ENCODE data around the gene MYH11. TPM values are rescaled to one million over a fixed set of nuclear protein-coding genes. Genes with fewer than 3 reads are reported as not detected.
A peak's percentile ranks its signal among the peaks of the same experiment; 100 is the strongest.

Gene MYH11
- total RNA-seq, 2 donors from 2014 or later, result 968 to 2,091 TPM

DNA sequence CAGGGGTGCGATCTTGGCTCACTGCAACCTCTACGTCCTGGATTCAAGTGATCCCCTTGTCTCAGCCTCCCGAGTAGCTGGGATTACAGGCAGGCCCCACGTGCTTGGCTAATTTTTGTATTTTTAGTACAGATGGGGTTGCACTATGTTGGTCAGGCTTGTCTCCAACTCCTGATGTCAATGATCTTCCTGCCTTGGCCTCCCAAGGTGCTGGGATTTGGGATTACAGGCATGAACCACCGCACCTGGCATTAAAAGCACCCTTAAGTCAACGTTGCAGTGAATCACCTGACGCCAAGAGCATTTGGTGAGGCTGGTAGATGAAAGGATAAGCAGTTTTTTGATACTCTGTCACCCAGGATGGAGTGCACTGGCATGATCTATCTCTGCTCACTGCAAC lies 147.8 kb downstream of the MYH11 start:
- DNase-seq (ENCODE audit: low spot score), result no peak
- H3K27me3 ChIP-seq (replicated peaks; ENCODE audit: insufficient read depth), result no peaks in the 10 kb centered on the region
- WGBS, result 64% methylated on average over 7 of the region's 7 CpGs
- H3K4me1 ChIP-seq (replicated peaks), result no peaks in the 10 kb centered on the region
- H3K36me3 ChIP-seq, result no peaks in the 10 kb centered on the region
- no peak for TF ChIP-seq POLR2AphosphoS5 (IDR thresholded peaks at IDR 0.05)
- no peak for TF ChIP-seq POLR2A (IDR thresholded peaks at IDR 0.05)
- TF ChIP-seq, protein P1, sequence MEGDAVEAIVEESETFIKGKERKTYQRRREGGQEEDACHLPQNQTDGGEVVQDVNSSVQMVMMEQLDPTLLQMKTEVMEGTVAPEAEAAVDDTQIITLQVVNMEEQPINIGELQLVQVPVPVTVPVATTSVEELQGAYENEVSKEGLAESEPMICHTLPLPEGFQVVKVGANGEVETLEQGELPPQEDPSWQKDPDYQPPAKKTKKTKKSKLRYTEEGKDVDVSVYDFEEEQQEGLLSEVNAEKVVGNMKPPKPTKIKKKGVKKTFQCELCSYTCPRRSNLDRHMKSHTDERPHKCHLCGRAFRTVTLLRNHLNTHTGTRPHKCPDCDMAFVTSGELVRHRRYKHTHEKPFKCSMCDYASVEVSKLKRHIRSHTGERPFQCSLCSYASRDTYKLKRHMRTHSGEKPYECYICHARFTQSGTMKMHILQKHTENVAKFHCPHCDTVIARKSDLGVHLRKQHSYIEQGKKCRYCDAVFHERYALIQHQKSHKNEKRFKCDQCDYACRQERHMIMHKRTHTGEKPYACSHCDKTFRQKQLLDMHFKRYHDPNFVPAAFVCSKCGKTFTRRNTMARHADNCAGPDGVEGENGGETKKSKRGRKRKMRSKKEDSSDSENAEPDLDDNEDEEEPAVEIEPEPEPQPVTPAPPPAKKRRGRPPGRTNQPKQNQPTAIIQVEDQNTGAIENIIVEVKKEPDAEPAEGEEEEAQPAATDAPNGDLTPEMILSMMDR (IDR thresholded peaks at IDR 0.05), result no peak
- H3K27ac ChIP-seq, result no peak overlapping the region
- no peak overlapping the region for H3K4me3 ChIP-seq
- no peaks in the 10 kb centered on the region for H3K9me3 ChIP-seq
- intact Hi-C loops (cut with DNase I), result no loop called here

DNA sequence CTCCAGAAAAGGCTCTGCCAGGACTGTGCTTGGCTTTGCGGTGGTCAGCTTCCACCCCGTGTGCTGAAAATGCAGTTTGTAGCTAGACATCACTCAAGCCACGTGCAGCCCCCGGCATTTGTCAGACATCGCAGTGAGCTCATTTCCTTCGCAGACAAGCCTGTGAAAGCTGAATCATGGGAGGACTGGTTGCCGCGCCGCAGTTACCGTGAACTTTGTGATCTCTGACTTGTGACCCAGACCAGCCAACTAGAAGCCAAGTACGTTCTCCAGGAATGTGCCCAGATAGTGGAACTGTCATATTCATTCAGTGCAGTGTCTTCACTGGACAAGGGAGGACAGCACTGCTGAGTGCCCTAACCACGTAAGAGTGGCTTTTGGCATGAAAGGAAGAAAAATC lies 148.7 kb downstream of the MYH11 start:
- H3K36me3 ChIP-seq, result no peaks in the 10 kb centered on the region
- H3K4me1 ChIP-seq (replicated peaks), result no peaks in the 10 kb centered on the region
- WGBS, result 85% methylated on average over 12 of the region's 12 CpGs
- DNase-seq (ENCODE audit: low spot score), result no peak
- no peaks in the 10 kb centered on the region for H3K9me3 ChIP-seq
- intact Hi-C loops (cut with DNase I), result no loop called here
- no peak overlapping the region for H3K4me3 ChIP-seq
- no peaks in the 10 kb centered on the region for H3K27me3 ChIP-seq (replicated peaks; ENCODE audit: insufficient read depth)
- TF ChIP-seq, protein P1 (IDR thresholded peaks at IDR 0.05), result no peak
- TF ChIP-seq POLR2A (IDR thresholded peaks at IDR 0.05), result no peak
- no peak for TF ChIP-seq POLR2AphosphoS5 (IDR thresholded peaks at IDR 0.05)
- H3K27ac ChIP-seq, result no peak overlapping the region

DNA sequence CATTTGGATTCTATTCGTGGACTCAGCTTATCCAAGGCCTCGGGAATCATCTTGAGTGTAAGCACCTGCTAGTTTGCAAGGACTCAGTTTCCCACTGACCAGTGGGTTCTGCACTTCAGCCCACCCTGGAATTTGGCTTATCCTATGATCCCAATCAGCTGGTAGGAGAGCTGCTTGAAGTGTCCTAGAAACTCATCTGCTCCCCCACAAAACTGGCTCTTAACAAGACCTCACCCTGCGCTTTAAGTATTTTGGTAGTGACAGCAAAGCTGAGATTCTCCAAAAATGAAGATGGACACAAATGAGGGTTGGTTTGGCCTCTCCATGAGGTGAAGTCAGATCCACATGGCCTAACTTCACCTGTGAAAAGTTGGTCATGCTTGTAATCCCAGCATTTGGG lies 149.5 kb downstream of the MYH11 start:
- 90% methylated on average over 3 of the region's 3 CpGs for WGBS
- intact Hi-C loops (cut with DNase I), result no loop called here
- Histone ChIP-seq H3K9me3 (no peaks in the 10 kb centered on the region), H3K36me3 (no peaks in the 10 kb centered on the region), H3K27me3 (replicated peaks; ENCODE audit: insufficient read depth) (no peaks in the 10 kb centered on the region), H3K4me3 (no peak overlapping the region), H3K27ac (no peak overlapping the region), H3K4me1 (replicated peaks) (no peaks in the 10 kb centered on the region)
- TF ChIP-seq POLR2A (IDR thresholded peaks at IDR 0.05) (no peak), POLR2AphosphoS5 (IDR thresholded peaks at IDR 0.05) (no peak)
- TF ChIP-seq, protein P1 (IDR thresholded peaks at IDR 0.05), result no peak
- DNase-seq (ENCODE audit: low spot score), result no peak

DNA sequence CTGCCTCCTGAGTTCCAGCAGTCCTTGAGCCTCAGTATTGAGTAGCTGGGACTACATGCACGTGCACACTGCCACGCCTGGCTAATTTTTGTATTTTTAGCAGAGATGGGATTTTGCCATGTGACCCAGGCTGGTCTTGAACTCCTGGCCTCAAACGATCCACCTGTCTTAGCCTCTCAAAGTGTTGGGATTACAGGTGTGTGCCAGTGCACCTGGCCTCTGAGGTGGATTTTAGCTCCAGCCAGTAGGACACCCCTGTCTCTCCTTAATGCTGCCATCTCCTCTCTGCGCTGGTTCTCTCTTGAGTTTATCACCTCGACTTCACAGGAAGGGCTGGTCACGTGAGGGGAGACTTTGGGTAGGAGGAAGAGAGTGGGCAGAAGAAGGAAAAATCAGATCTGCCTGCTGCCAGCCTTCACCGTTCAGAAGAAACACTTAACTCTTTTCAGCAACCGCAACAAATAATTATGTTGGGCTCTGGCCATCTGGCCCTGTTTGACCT lies 151.7 kb downstream of the MYH11 start:
- Histone ChIP-seq H3K27me3 (replicated peaks; ENCODE audit: insufficient read depth) (no peaks in the 10 kb centered on the region), H3K9me3 (no peaks in the 10 kb centered on the region), H3K4me1 (replicated peaks) (no peaks in the 10 kb centered on the region), H3K27ac (no peak overlapping the region), H3K36me3 (no peaks in the 10 kb centered on the region), H3K4me3 (no peak overlapping the region)
- 73% methylated on average over 8 of the region's 8 CpGs for WGBS
- TF ChIP-seq POLR2A (IDR thresholded peaks at IDR 0.05) (no peak), POLR2AphosphoS5 (IDR thresholded peaks at IDR 0.05) (no peak)
- TF ChIP-seq, protein P1 (IDR thresholded peaks at IDR 0.05), result no peak
- no peak for DNase-seq (ENCODE audit: low spot score)
- intact Hi-C loops (cut with DNase I), result no loop called here

DNA sequence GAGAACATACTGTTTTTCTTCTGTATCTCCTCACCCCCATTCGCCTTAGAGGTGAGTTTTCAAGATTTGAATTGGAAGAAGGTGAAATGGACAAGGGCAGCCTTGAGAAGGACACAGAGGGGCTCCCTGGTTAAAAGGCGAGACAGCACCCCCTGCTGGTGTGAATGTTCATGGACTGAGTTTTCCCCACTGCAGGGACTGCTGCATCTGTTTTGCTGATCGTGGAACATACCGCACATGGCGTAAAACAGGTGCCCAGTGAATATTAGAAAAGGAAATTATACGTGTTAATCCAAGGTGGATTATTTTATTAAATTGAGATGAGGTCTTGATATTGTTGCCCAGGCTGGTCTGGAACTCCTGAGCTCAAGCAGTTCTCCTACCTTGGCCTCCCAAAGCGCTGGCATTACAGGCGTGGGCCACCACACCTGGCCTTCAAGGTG lies 152.3 kb downstream of the MYH11 start:
- intact Hi-C loops (cut with DNase I), result no loop called here

More for the DNA sequence above, 152.3 kb downstream of the MYH11 start:
- H3K27me3 ChIP-seq (replicated peaks; ENCODE audit: insufficient read depth), result no peaks in the 10 kb centered on the region
- H3K36me3 ChIP-seq, result no peaks in the 10 kb centered on the region
- TF ChIP-seq, protein P1 (IDR thresholded peaks at IDR 0.05), result peak; percentile 62 to 87 (median 76)
- TF ChIP-seq POLR2A (IDR thresholded peaks at IDR 0.05) (no peak), POLR2AphosphoS5 (IDR thresholded peaks at IDR 0.05) (no peak)
- no peaks in the 10 kb centered on the region for H3K9me3 ChIP-seq
- WGBS, result 54% methylated on average over 8 of the region's 8 CpGs
- no peak overlapping the region for H3K27ac ChIP-seq
- no peaks in the 10 kb centered on the region for H3K4me1 ChIP-seq (replicated peaks)
- DNase-seq (ENCODE audit: low spot score), result peak; percentile 76
- no peak overlapping the region for H3K4me3 ChIP-seq

Measured in prostate gland (tissue), 2 donors.